Mesodermal cell (in vitro differentiated cells): ENCODE data around the gene VRK2.

ENCODE experiments used
- H3K27ac ChIP-seq: 2 replicates; pipeline ENCODE4 v1.7.0; 2013; ENCODE audit warnings: mild to moderate bottlenecking, low read depth, low read length, moderate library complexity; ENCODE audit not compliant: severe bottlenecking
- H3K36me3 ChIP-seq: 2 replicates; pipeline ENCODE4 v1.7.1; 2013; ENCODE audit warnings: mild to moderate bottlenecking, low read length, moderate library complexity; ENCODE audit not compliant: control insufficient read depth, insufficient read depth
- H3K4me1 ChIP-seq: one replicate; pipeline ENCODE4 v1.7.1; 2013; ENCODE audit warnings: mild to moderate bottlenecking, low read length; ENCODE audit not compliant: insufficient read depth, control insufficient read depth, poor library complexity, severe bottlenecking
- H3K4me3 ChIP-seq: 2 replicates; pipeline ENCODE4 v1.7.0; 2013; ENCODE audit warnings: low read length, control low read depth, mild to moderate bottlenecking; ENCODE audit not compliant: insufficient read depth, poor library complexity, severe bottlenecking; ENCODE audit errors: extremely low read depth
- H3K9me3 ChIP-seq: 2 replicates; pipeline ENCODE4 v1.7.1; 2013; ENCODE audit warnings: mild to moderate bottlenecking, low read length, moderate library complexity; ENCODE audit not compliant: control insufficient read depth
- WGBS, 2 experiments: methylation state at CpG; one replicate each; pipeline ENCODE4 v1.1.5; 2013; ENCODE audit warnings: missing lambda C conversion rate in 2 of 2; ENCODE audit not compliant: insufficient coverage in 2 of 2; 5-methylcytosine and 5-hydroxymethylcytosine counted together

Gene VRK2

GRCh38 chr2:58054264-58054663 is 7.7 kb downstream of the VRK2 start:
- Histone ChIP-seq H3K36me3 (peaks cover 3% of the 10 kb centered on the region), H3K27ac (no peak overlapping the region)

DNA sequence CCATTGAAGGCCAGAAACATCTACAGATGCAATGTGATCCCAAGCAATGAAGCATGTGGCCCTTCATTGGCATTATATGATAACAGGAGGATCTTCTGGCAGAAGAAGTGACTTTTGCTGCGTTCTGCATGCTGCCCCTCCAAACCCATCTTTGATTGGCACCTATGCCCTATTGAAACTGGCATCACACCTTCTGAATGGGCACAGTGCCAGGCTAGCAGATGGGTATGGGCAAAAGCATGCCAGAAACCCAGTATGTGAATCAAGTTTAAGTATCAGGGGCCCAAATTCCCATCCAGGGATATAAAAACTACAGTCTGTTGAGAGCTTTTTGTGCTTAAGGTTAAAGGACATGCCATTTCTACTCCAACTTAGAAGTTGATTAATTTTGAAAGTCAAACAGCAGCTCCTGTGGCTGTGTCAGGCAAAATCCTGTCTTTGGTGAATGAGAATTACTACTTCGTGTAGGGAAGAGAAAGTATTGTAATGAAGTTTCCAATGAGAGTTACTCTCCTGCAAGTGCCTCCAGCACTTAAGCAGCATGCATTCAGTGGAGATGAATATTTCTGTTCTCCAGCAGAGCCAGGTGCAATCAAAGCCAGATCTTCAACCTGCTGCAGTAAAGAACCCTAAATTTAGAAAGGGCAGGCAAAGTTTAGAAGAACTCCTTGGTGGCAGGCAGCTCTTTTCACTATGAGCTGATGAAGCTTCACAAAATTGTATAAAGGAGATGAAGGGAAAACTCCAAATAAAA is 8.6 kb downstream of the VRK2 start:
- no peak overlapping the region for H3K4me3 ChIP-seq

More at GRCh38 chr2:58054264-58054663, 7.7 kb downstream of the VRK2 start:
- no peak overlapping the region for H3K4me3 ChIP-seq
- H3K9me3 ChIP-seq = no peaks in the 10 kb centered on the region
- H3K4me1 ChIP-seq = no peaks in the 10 kb centered on the region

DNA sequence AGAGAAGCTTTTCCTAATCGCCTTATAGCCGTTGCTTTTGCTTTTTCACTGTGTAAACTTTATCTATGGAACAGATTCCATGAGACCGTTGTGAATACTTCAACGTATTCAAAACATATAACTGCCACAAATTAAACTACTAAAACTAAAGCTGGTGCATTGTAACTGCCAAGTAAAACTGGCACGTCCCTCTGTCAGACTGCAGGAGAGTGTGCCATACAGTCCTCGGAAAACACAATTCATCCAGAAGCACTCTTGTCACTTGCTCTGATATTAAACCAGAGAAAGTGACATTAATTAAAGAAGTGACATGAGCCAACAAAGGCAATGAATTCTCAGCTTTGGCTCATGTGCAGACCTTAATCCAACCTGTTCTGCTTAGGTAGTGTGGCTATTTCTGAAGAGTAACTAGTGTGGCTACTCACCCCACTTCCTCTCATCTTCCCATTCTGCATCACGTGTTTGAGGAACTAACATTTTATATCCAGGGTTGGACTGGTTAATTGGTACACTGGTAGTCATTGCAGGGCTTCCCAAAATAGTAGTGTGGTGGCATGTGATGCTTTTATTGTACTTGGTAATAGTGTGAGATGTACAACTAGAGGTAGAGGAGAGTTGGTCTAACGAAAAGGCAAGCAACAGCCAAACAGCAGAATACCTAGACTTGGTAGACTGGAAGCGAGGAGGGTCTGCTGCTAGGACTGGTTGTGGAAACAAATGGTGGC is 9.7 kb downstream of the VRK2 start:
- Histone ChIP-seq H3K4me3 (no peak overlapping the region), H3K36me3 (peaks cover 3% of the 10 kb centered on the region), H3K4me1 (no peaks in the 10 kb centered on the region), H3K27ac (no peak overlapping the region), H3K9me3 (no peaks in the 10 kb centered on the region)
- WGBS, 2 experiments = 91 to 95% methylated on average over 6 to 8 of the region's 9 CpGs

More for the DNA sequence above, 8.6 kb downstream of the VRK2 start:
- H3K4me1 ChIP-seq = no peaks in the 10 kb centered on the region
- peaks cover 3% of the 10 kb centered on the region for H3K36me3 ChIP-seq
- H3K27ac ChIP-seq = no peak overlapping the region
- H3K9me3 ChIP-seq = no peaks in the 10 kb centered on the region
- 75 to 80% methylated on average over 1 to 2 of the region's 2 CpGs for WGBS, 2 experiments

GRCh38 chr2:58057707-58058530 is 11.3 kb downstream of the VRK2 start:
- no peaks in the 10 kb centered on the region for H3K9me3 ChIP-seq
- peaks cover under 1% of the 10 kb centered on the region for H3K4me1 ChIP-seq
- H3K4me3 ChIP-seq = no peak overlapping the region
- H3K36me3 ChIP-seq = peaks cover 7% of the 10 kb centered on the region
- WGBS, 2 experiments = 60 to 82% methylated on average over 2 to 5 of the region's 6 CpGs
- no peak overlapping the region for H3K27ac ChIP-seq

DNA sequence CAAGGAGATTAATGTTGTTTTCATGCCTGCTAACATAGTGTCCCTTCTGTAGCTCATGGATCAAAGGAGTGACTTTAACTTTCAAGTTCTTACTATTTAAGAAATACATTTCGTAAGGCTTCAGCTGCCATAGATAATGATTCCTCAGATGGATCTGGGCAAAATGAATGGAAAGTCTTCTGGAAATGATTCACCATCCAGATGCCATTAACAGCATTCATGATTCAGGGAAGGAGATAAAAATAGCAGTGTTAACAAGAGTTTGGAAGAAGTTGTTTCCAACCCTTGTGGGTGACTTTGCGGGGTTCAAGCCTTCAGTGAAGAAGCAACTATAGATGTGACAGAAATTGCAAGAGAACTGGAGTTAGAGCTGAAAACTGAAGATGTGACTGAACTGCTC is 17.0 kb downstream of the VRK2 start:
- H3K9me3 ChIP-seq = no peaks in the 10 kb centered on the region
- H3K4me1 ChIP-seq = peaks cover 18% of the 10 kb centered on the region
- no peak overlapping the region for H3K4me3 ChIP-seq
- peaks cover 9% of the 10 kb centered on the region for H3K36me3 ChIP-seq
- H3K27ac ChIP-seq = peak overlapping the region; percentile 71
- WGBS, 2 experiments = 92 to 100% methylated on average over 1 to 2 of the region's 2 CpGs

GRCh38 chr2:58064086-58064485 is 17.5 kb downstream of the VRK2 start:
- WGBS, 2 experiments = 80 to 100% methylated on average over 1 of the region's 2 CpGs
- H3K9me3 ChIP-seq = no peaks in the 10 kb centered on the region
- H3K4me1 ChIP-seq = peaks cover 18% of the 10 kb centered on the region
- peaks cover 9% of the 10 kb centered on the region for H3K36me3 ChIP-seq
- H3K4me3 ChIP-seq = no peak overlapping the region
- peak overlapping the region; percentile 71 for H3K27ac ChIP-seq

GRCh38 chr2:58065248-58065647 is 18.6 kb downstream of the VRK2 start:
- no CpG with 5 or more reads among the region's 1 CpG for WGBS, 2 experiments
- no peaks in the 10 kb centered on the region for H3K9me3 ChIP-seq

DNA sequence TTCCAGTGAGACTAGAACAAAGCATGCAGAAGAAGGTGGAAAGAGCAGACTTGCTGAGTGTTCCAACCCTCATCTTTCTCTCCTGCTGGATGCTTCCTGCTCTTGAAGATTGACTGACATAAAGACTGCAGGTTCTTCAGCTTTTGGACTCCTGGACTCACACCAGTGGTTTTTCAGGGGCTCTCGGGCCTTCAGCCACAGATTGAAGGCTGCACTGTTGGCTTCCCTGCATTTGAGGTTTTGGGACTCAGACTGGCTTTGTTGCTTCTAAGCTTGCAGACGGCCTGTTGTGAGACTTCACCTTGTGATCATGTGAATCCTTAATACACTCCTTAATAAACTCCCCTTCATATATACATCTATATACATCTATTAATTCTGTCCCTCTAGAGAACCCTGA is 20.4 kb downstream of the VRK2 start:
- Histone ChIP-seq H3K36me3 (peaks cover 5% of the 10 kb centered on the region), H3K27ac (no peak overlapping the region), H3K4me1 (peaks cover 18% of the 10 kb centered on the region), H3K4me3 (no peak overlapping the region), H3K9me3 (no peaks in the 10 kb centered on the region)
- 76 to 94% methylated on average over 2 of the region's 2 CpGs for WGBS, 2 experiments

More at GRCh38 chr2:58065248-58065647, 18.6 kb downstream of the VRK2 start:
- peaks cover 18% of the 10 kb centered on the region for H3K4me1 ChIP-seq
- H3K36me3 ChIP-seq = peaks cover 9% of the 10 kb centered on the region
- no peak overlapping the region for H3K4me3 ChIP-seq
- H3K27ac ChIP-seq = no peak overlapping the region

- H3K9me3 ChIP-seq = no peaks in the 10 kb centered on the region
- no peak overlapping the region for H3K4me3 ChIP-seq
- H3K36me3 ChIP-seq = peaks cover 4% of the 10 kb centered on the region
- 83% methylated on average over 1 of the region's 2 CpGs; no CpG with 5 or more reads in 1 of the 2 experiments for WGBS, 2 experiments
- no peaks in the 10 kb centered on the region for H3K4me1 ChIP-seq
- no peak overlapping the region for H3K27ac ChIP-seq
Measured at GRCh38 chr2:58070765-58071164, 24.2 kb downstream of the VRK2 start.

DNA sequence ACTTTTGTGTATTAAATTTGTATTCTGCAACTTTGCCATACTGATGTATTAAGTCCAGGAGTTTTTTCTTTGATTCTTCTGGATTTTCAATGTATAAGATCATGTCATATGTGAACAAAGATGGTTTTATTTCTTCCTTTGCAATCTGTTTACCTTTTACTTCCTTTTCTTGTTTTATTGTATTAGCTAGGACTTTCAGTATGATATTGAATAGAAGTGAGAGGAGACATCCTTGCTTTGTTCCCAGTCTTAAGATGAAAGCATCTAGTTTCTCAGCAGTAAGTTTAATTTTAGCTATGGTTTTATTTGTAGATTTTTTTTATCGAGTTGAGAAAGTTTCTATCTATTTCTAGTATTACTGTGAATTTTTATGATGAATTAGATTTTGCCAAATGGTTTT is 25.5 kb downstream of the VRK2 start:
- WGBS, 2 experiments = no CpG with 5 or more reads among the region's 1 CpG
- no peak overlapping the region for H3K4me3 ChIP-seq

More for the DNA sequence above, 25.5 kb downstream of the VRK2 start:
- H3K9me3 ChIP-seq = no peaks in the 10 kb centered on the region
- H3K4me1 ChIP-seq = no peaks in the 10 kb centered on the region
- peaks cover under 1% of the 10 kb centered on the region for H3K36me3 ChIP-seq
- H3K27ac ChIP-seq = no peak overlapping the region
